CD4-positive, alpha-beta T cell treated with Interleukin-2 at 100 ng/mL for 4 hours (primary cell): ENCODE measurements around the gene POLN.
A peak's percentile ranks its signal among the peaks of the same experiment; 100 is the strongest.

ENCODE experiments used
- DNase-seq: peaks from one replicate; pipeline ENCODE4 v3.0.0-alpha.2; 2020; ENCODE audit warnings: low spot score

Gene POLN

DNA sequence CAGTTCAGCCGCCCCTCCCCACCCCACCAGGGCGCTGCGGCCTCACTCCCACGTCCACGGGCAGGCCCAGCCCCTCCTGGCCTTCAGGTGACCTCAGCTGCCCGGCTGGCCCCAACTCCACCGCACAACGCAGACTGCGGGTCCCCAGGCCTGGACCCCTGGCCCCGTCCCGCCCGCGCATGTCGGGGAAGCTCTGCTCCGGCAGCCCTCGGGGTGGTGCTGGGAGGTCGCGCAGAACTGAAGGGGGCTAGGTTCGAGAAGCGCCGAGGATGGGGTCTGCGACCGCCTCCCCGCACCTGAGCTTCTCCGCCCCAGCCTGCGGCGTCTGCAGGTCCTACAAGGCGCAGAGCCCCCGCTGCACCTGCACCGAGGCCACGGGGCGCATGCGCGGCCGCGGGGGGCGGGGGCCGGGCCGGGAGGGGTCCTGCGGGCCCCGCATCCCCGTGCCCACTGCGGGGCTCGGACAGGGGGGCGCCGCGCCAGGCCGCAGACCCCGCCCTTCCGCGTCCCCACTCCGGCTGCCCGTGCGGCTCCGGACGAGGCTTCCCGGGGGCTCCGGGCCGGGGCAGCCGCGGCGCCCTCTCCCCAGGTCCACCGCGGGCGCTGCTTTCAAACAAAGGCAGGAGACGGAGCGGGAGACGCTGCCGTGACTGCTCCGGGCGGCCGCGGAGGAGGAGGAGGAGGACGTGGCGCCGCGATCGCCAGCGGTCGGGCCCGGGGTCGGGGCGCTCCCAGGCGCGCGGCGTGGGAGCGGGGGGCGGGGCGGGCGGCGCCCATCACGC, 183.5 kb downstream of the POLN start:
- no peak for DNase-seq

DNA sequence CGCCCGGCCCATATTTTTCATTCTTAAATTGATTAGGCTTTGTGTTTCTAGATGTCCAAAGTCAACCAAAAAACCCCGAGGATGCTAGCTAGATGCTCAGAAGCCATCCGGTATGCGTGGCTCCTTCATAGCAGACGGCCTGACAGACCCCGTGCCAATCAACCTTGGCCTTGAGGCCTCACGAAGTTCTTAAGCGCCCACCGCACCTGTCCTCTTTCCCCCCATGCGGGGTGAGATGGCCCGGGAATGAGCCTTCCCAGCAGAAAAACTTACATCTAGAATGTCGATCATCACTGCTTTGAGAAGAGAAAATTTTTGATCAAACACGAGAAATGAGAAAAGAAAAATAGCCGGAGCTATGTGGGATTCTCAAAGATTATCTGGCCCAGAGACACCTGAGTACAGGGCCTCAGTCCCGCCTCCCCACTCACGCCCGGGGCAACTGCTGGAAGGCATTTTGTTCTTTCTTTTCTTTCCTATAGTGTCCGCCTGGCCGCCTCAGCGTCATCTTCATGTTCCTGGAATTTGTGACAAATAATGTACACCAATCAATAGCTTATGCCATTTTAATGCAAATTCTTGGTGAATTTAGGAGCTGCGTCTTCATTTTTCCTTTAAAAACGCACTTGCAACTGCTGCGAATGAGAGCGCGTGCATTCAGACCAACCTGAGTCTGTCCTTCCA, 184.4 kb downstream of the POLN start:
- no peak for DNase-seq

DNA sequence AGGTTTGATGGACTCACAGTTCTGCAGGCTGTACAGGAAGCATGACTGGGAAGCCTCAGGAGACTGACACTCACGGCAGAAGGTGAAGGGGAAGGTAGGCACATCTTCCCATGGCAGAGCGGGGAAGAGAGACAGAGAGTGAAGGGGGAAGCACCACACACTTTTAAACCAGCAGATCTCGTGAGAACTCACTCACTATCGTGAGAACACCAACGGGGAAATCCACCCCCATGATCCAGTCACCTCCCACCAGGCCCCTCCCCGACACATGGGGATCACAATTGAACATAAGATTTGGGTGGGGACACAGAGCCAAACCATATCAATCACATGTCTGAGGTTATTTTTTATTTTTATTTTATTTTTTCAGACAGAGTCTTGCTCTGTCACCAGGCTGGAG, 187.7 kb downstream of the POLN start:
- no peak for DNase-seq

DNA sequence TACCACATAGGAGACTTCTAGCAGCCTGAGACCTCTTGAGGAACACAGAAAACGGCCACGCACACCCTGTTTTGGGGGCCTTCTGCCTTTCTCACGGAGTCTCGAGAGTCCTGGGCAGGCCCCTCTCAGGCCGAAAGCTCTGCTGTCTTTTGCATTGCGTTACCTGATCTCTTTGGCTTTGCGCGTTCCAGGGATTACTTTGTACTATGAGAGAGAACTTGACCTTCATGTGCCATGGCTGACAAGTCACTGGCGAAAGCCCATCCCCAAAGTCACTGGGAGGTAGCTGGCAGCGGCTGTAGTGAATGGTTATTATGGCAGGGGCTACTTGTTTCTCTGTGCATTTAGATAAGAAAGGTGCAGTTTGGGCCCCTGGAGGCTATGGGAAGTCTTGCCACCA, 190.8 kb downstream of the POLN start:
- DNase-seq = no peak

DNA sequence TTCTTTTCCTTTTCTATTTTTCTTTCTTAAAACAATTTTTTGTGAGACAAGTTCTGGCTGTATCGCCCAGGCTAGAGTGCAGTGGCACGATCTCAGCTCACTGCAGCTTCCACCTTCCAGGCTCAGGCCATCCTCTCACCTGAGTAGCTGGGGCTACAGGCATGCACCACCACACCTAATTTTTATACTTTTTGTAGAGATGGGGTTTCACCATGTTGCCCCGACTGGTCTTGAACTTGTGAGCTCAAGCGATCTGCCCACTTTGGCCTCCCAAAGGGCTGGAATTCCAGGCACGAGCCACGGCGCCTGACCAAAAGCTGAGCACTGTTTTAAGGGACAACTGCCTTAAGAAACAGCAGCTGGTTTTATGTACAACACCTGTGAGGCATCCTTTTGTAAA, 192.1 kb downstream of the POLN start:
- DNase-seq = no peak

DNA sequence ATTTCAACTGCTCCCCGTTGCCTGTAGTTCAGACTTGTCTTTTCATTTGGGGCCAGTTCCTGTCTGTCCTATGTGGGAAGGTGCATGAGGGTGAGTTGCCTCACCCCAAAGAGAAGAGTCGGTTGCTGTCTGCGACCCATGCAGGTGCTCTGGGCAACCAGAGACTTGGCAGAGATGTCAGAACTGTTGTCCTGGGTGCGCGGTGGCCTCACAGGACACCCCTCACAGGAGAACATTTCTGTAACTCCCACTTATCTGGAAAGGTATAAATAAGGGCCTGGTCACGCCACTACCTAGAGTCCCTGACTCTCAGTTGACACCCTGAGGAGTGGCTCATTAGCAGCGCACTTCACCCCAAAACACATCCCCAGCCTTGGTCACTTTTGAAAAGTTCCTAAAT, 192.5 kb downstream of the POLN start:
- no peak for DNase-seq

DNA sequence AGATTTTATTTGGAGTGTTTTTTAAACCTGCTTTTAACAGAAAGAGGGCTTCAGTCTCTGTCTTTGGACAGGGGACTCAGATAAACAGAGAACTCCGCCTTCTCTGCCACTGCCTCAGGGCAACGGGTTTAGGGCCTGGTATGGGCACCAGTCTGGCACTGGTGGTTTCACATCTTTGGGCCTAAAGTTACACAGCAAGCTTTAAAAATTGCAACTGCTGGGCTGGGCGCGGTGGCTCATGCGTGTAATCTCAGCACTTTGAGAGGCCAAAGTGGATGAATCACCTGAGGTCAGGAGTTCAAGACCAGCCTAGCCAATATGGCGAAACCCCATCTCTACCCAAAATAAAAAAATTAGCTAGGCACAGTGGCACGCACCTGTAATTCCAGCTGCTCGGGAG, 193.1 kb downstream of the POLN start:
- DNase-seq = no peak

DNA sequence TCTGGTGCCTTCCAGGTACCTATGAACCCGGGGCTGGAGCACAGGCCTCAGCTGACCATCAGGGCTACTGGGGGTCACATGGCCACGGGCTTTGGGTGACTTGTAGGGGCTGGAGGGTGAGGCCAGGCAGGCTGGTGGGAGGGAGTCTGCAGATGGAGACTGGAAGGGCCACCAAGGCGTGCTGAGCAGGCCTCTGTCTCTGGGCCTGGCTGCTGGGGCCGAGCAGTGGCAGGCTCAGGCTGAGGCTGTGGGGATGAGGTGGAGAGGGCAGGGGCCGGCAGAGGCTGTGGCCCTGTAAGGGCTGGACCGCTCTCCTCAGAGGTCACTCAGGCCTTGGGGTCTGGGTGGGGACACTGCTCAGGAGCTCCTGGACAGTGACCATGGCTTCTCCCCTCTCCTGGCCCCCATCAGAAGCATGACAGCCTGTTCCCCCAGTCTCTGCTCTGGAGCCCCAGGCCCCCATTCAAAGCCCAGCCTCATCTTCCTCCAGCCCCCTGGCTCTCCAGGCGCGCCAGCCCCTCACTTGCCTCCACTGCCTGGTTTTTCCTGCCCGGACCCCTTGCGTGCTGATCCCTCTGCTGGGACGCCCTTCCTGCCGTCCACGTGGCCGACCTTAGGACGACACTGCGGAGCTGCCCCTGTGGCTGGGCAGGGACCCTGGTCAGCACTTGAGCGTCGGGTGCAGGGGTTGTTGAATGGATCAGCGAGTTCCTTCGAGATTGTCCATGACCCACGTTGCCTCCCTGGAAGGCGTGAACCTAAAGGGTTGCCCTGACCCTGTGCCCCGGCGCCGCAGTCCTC, 193.9 kb downstream of the POLN start:
- DNase-seq = no peak

DNA sequence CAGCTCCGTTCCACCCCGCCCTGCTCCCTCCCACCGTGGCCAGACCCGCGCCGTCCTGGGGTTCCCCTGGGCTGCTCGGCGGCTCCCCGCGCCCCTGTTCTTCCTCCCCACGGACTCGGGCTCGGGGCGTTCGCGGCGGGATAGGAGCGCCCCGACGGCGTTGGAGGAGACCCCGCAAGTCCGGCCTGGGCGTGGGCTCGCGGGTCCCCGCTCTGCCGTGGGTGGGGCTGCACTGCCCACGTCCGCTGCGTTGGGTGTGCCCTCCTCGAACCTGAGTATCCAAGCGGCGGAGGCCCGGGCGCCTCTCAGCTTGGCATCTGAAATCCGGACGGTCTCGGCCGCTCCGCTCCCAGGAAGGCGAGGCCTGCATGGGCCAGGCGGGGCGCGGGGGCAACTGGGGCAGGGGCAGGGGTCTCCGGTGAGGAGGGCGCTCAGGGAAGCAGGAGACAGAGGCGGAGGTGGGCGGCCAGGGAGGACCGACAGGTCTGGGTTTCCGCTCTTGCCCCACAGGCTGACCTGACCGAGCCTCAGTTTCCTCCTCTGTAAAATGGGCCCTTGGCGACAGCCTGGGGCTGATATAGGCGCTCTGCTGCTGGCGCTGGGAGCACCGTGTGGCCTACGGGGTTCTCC, 194.8 kb downstream of the POLN start:
- no peak for DNase-seq

DNA sequence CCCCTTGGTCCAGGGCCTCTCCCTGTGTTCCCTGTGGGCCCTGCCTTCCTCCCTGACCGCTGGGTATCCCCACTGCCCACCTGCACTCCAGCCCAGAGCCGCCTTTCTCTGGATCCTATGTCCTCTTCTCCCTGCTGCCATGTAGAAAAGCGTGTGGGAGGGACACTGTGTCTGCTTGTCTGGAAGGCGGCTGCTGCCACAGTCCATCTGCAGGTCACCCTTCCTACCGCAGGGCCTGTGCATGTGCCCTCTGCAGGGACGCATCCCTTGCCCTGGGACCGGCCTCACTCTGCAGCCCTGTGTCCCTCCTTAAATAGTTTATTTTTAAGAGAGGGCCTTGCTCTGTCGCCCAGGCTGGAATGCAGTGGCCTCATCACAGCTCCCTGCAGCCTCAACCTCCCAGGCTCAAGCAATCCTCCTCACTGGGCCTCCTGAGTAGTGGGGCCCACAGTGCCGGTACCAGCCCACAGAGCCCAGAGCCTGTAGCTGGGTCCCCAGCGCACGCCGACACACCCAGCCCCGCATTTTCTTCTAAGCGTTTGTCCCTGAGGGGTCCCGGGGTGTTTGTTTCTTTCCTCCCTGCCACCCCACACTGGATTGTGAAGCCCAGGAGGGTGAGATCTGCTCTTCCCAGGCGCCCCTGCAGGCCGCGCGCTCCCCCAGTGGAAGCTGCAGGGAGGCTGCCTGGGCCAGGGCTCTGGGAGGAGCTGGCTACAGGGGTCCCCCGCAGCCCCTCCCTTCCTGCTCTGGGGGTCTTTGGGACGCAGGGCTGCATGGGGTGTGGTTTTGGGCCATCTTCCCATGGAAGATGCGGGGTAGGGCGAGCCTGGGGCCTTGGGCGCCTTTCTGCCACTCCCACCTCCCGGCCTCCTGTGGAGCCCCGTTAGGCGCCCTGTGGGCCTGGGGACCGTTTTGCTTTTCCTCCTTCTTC, 195.6 kb downstream of the POLN start:
- DNase-seq = no peak

DNA sequence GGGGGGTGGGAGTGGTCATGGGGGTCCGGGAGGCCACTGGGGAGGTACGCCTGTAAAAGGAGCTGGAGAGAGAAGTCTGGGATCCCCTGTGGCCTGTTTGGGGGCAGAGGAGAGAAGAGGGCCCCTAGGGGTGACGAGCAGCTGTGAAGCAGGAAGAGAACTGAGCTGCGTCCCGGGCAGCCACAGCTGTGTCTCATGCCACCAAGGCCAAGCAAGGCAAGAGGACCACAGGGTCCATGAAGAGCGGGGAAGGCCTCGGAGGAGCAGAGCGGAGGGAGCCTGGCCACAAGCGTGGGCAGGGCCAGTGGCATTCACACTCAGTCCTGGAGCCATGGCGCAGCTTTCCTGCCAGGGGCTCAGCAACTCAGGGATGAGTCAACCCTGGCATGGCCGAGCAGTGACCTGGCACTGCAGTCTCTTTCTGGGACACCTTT, 196.4 kb downstream of the POLN start:
- no peak for DNase-seq

DNA sequence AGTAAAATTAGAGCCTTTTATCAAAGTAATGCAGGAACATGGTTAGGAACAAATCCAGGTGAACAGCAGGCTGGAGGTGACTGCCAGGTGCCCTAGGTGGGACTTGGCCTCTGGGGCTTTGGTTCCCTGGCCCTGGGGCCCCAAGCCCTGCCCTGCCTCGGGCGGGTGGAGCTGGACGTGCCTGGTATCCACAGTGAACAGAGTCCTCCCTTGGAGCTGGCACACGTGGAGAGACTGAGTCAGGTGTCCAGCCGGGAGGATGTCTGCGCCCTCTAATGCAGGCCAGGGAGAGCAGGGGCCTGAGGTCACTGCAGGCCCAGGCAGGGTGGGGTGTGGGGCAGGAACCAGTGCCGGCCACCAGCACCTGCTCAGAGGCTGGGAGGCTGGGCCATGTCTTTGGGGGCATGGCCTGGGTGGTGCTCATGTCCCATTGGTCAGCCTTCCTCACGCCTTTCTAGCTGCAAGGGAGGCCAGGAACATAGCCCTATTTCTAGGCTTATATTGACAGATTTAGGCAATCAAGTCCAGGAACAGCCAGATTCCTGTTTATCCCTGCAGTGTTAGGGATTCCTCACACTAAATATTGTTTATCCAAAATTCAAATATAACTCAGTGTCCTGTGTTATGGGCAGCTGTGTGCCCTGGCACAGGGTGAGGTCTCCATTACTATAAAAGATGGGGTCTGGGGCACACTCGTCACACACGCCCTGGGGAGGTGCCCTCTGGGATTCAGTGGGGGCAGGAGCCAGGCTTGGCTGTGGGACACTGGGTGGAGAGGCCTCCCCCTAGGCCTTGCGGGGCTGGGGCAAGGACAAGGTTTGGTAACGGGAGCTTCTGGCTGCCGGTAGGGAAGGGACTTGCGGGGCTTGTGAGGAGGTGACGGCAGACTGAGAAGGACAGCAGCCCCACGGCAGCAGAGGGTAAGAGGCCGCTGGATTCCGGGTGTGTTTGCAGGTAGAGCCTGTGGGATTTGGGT, 197.1 kb downstream of the POLN start:
- DNase-seq = no peak

DNA sequence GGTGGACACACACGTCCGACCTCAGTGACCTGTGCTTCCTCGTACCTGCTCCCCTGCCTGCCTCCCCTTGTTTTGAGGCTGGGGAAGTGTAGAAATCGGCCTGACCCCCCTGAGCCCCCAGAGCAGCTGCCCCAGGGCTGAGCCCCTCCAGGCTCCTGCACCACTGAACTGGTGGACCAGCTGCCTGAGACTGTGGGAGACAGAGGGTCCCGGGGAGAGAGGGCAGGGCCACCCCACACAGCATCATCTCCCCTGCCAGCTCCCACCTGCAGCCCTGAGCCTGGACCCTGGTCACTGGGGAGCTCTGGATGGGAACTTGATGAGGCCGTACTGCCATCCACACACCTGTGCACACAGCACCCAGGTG, 197.8 kb downstream of the POLN start:
- DNase-seq = no peak

DNA sequence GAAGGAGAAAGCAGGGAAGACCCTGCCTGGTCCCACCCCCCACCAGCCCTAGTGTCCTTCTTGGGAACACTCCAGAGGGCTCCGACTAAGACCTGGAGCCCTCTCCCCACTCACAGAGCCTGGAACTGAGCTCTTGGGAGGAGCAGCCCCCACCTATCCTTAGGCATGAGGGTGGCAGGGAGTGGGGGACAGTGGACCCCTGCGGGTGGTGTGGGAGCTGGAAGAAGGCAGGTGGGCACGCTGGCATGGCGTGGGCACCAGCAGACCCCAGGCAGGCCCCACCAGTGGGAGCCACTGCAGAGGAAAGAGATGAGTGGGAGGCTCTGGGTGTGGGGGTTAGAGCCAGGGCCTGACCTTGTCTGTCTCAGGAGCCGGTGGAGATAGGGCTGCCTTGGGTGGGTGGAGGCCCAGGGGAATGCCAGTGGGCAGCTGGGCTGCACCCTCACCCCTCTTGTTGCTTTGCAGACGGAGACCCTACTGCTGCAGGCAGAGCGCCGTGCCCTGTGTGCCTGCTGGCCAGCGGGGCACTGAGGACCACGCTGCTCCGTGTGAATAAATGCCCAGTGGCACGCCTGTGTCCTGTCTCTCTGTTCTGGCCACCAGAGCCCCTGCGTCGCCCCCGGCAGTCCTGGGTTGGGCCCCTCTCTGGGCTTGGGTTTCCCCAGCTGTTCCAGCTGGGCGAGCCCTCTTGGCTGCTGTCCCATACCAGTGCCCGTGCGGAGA, 198.4 kb downstream of the POLN start:
- DNase-seq = no peak

DNA sequence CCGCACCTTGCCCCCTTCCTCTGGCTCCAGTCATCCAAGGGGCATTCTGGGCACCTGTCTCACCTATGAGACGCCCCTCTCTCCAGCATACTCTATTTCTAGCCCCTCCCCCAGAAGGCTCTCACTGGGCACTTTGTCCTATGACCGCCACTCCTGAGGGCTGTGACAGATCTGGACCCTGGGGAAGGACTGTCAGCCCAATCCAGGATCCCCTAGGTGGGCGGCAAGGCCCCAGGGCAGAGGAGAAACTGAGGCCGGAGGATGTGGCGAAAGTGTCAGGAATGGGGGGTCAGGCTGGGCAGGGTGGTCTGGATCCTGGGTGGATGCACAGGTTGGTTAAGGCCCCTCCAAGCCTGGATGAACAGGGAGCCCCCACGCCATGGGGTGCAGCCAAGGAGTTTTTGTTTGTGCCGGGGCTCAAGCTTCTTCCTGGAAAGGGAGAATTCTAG, 198.9 kb downstream of the POLN start:
- no peak for DNase-seq

DNA sequence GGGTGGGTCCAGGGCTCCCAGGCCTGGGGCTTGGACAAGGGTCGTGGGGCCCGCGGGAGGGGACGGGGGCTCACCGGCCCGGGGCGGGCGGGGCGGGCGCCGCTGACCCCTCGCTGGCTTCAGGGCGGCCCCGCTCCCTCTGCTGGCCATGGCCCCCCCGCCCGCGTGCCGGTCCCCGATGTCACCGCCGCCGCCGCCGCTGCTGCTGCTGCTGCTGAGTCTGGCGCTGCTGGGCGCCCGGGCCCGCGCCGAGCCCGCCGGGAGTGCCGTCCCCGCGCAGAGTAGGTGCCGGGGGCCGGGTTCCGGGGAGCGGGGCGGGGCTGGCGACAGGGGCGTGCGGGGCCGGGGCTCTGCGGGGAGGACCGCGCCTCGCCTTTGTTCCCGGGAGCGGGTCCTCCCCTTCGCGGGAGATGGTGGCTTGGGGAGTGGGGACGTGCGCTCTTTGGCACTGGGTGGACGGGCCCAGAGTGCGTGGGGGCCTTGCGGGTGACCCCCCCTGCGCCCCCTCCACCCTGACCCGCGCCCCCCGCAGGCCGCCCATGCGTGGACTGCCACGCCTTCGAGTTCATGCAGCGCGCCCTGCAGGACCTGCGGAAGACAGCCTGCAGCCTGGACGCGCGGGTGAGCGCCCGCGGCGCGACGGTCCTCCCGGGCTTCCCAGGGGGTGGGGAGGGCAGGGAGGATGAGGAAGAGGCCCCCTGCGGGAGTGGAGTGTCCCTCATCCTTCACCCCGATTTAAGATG, 199.5 kb downstream of the POLN start:
- DNase-seq = peak; percentile 30

DNA sequence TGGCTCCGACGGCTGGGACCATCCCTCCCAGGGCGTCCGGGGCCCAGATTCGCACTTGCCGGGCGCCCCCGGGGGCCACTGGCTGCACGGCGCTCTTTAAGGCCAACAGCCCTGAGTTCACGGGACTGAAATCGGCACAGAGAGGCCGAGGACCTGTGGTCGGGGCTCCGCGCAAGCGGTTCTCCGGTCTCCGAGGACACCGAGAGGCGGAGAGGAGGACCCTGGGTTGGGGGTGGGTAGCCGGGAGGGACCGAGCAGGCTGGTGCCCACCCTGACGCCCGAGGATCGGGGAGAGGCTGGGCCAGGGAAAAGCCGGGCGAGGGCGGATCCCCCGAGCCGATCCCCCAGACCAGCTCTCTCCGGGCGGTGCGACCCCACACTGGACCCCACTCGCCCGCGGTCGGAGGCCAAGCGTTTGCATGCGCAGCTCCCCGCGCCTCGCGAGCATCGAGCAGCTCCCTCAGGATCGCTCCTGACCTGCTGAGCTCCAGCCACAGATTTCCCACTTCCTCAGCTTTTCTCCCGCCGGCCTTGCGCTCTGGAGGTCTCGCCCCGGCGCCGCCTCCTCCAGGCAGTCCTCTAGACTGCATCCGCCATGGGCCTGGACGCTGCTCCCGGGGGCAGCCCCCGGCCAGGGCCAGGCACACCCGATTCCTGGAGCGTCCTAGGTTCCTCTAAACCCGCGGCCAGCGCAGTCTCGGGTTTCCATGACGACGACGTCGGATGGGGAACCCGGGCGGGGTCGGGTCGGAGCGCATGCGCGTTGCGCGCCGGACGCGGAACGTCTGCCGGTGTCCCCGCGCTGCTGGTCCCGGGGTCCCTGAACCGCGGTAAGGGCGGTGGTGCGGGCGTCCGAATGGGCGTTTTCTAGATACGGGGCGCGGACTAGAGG, 200.4 kb downstream of the POLN start:
- peak; percentile 89 for DNase-seq
